Right kidney (tissue), 1 donor: ENCODE results near the gene ARFRP1.
A peak's percentile ranks its signal among the peaks of the same experiment; 100 is the strongest.
"Not testable (repeated sequence)": the region's sequence is repeated elsewhere in the genome, so short reads cannot be mapped to it uniquely, and the experiment has no call there.

ENCODE experiments used
- DNase-seq: peaks from one replicate; pipeline ENCODE4 v3.0.0-alpha.2; 2016

ARFRP1 gene

GRCh38 chr20:63656451-63656850 lies 51.3 kb downstream of the ARFRP1 start:
- no peak for DNase-seq

- DNase-seq: no peak
Observed at GRCh38 chr20:63655249-63655648, 52.5 kb downstream of the ARFRP1 start.

- DNase-seq: peak; percentile 43
Observed at GRCh38 chr20:63653974-63654668, 53.7 kb downstream of the ARFRP1 start.

GRCh38 chr20:63653041-63653973 lies 54.5 kb downstream of the ARFRP1 start, which contains the start of gene STMN3:
Gene STMN3, minus strand, starts transcription at chr20:63653424. Its CDS starts 79 bp downstream, at chr20:63653345.
- peak; percentile 86 for DNase-seq

GRCh38 chr20:63652192-63652980 lies 55.4 kb downstream of the ARFRP1 start:
- peak; percentile 56 for DNase-seq

GRCh38 chr20:63651942-63652191 lies 55.9 kb downstream of the ARFRP1 start:
- DNase-seq: no peak

- DNase-seq: not testable (repeated sequence)
Observed at GRCh38 chr20:63650486-63650885, 57.3 kb downstream of the ARFRP1 start.

GRCh38 chr20:63648895-63649589 lies 58.7 kb downstream of the ARFRP1 start:
- no peak for DNase-seq
